PC-3 (cell line): ENCODE data around the gene TMEM126A.

Source experiments
- EZH2 ChIP-seq: fragments of 300-600 bp; sonication (generic); IDR thresholded peaks from one replicate; pipeline ENCODE4 v1.6.1; 2017; ENCODE audit warnings: antibody characterized with exemption, mild to moderate bottlenecking, low read length; ENCODE audit not compliant: unreplicated experiment
- EZH2phosphoT487 ChIP-seq: fragments of 300-600 bp; sonication (generic); IDR thresholded peaks from 2 replicates; pipeline ENCODE4 v1.6.1; 2018; ENCODE audit warnings: mild to moderate bottlenecking, antibody characterized with exemption, low read length, borderline replicate concordance
- TF ChIP-seq, protein P1 (sequence below): fragments of 300-600 bp; sonication (generic); conservative IDR thresholded peaks from 2 replicates; pipeline ENCODE4 v1.5.1; 2017; ENCODE audit warnings: antibody characterized with exemption, low read depth, mild to moderate bottlenecking, low read length

DNA sequence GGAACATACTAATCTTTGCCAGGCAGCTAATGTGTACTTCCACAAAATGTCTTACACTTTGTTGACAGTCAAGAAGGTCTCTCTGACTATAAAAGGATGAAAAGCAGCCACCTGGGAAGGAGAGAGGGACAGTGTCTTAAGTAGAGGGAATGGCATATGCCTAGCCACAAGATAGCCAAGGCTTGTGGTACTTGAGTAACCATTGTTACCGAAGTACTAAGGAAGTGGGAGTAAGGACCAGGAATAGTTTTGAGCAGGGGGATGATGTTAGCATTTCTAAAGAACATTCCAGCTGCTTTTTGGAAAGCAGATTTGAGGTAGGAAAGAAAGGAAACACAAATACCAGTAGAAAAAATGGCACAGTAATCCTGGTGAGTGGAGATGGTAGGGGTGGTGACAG lies 3.4 kb downstream of the TMEM126A start:
- TF ChIP-seq, protein P1, sequence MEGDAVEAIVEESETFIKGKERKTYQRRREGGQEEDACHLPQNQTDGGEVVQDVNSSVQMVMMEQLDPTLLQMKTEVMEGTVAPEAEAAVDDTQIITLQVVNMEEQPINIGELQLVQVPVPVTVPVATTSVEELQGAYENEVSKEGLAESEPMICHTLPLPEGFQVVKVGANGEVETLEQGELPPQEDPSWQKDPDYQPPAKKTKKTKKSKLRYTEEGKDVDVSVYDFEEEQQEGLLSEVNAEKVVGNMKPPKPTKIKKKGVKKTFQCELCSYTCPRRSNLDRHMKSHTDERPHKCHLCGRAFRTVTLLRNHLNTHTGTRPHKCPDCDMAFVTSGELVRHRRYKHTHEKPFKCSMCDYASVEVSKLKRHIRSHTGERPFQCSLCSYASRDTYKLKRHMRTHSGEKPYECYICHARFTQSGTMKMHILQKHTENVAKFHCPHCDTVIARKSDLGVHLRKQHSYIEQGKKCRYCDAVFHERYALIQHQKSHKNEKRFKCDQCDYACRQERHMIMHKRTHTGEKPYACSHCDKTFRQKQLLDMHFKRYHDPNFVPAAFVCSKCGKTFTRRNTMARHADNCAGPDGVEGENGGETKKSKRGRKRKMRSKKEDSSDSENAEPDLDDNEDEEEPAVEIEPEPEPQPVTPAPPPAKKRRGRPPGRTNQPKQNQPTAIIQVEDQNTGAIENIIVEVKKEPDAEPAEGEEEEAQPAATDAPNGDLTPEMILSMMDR = no peak
- TF ChIP-seq EZH2 (no peak), EZH2phosphoT487 (no peak)
